Trophoblast cell (in vitro differentiated cells and primary cell): ENCODE measurements around the gene PRKCE.
A peak's percentile ranks its signal among the peaks of the same experiment; 100 is the strongest.

Experiments
- DNase-seq, 2 donors: peaks; one replicate each; pipeline ENCODE4 v3.0.0-alpha.2; 2016
- H2AFZ ChIP-seq: 2 replicates; pipeline ENCODE4 v1.6.1; 2013; ENCODE audit warnings: low read length, moderate library complexity, mild to moderate bottlenecking; ENCODE audit not compliant: insufficient read depth, poor library complexity
- H2AK5ac ChIP-seq: 2 replicates; pipeline ENCODE4 v1.6.1; 2013; ENCODE audit warnings: mild to moderate bottlenecking, low read length
- H2BK120ac ChIP-seq: 2 replicates; pipeline ENCODE4 v1.6.1; 2013; ENCODE audit warnings: low read length, mild to moderate bottlenecking, moderate library complexity; ENCODE audit not compliant: insufficient read depth, poor library complexity
- H2BK12ac ChIP-seq: 2 replicates; pipeline ENCODE4 v1.6.1; 2013; ENCODE audit warnings: mild to moderate bottlenecking, low read length, moderate library complexity
- H2BK5ac ChIP-seq: 2 replicates; pipeline ENCODE4 v1.6.1; 2013; ENCODE audit warnings: low read length, low read depth, moderate library complexity, mild to moderate bottlenecking; ENCODE audit not compliant: poor library complexity
- H3K14ac ChIP-seq: 2 replicates; pipeline ENCODE4 v1.6.1; 2013; ENCODE audit warnings: mild to moderate bottlenecking, low read length
- H3K18ac ChIP-seq: 2 replicates; pipeline ENCODE4 v1.6.1; 2013; ENCODE audit warnings: mild to moderate bottlenecking, low read length
- H3K23ac ChIP-seq: 2 replicates; pipeline ENCODE4 v1.6.1; 2013; ENCODE audit warnings: low read length
- H3K27ac ChIP-seq: 2 replicates; pipeline ENCODE4 v1.5.1; 2013; ENCODE audit warnings: low read depth, mild to moderate bottlenecking, inconsistent platforms, low read length, moderate library complexity
- H3K27me3 ChIP-seq: 2 replicates; pipeline ENCODE4 v1.6.1; 2013; ENCODE audit warnings: inconsistent platforms, mild to moderate bottlenecking, low read length, moderate library complexity; ENCODE audit not compliant: insufficient read depth
- H3K36me3 ChIP-seq, 2 experiments: 1 replicate in 1 of 2; 2 replicates in 1 of 2; pipeline ENCODE4 v1.6.1; 2013; ENCODE audit warnings: low read length in 2 of 2, mild to moderate bottlenecking in 2 of 2, moderate library complexity in 1 of 2; ENCODE audit not compliant: insufficient read depth in 2 of 2, control insufficient read depth in 1 of 2
- H3K4ac ChIP-seq: 2 replicates; pipeline ENCODE4 v1.6.1; 2013; ENCODE audit warnings: low read depth, mild to moderate bottlenecking, low read length, moderate library complexity
- H3K4me1 ChIP-seq, 2 experiments: 1 replicate in 1 of 2; 2 replicates in 1 of 2; pipeline ENCODE4 v1.6.1; 2013; ENCODE audit warnings: low read length in 2 of 2, mild to moderate bottlenecking in 2 of 2, moderate library complexity in 1 of 2; ENCODE audit not compliant: insufficient read depth in 2 of 2, control insufficient read depth in 1 of 2
- H3K4me2 ChIP-seq: 2 replicates; pipeline ENCODE4 v1.6.1; 2013; ENCODE audit warnings: inconsistent platforms, mild to moderate bottlenecking, low read length, moderate library complexity
- H3K4me3 ChIP-seq: 2 replicates; pipeline ENCODE4 v1.5.1; 2013; ENCODE audit warnings: mild to moderate bottlenecking, low read depth, low read length, inconsistent platforms
- H3K79me1 ChIP-seq: one replicate; pipeline ENCODE4 v1.6.1; 2013; ENCODE audit warnings: low read length
- H3K79me2 ChIP-seq: 2 replicates; pipeline ENCODE4 v1.6.1; 2013; ENCODE audit warnings: low read length, mild to moderate bottlenecking; ENCODE audit not compliant: control insufficient read depth, insufficient read depth, poor library complexity
- H3K9ac ChIP-seq: 2 replicates; pipeline ENCODE4 v1.6.1; 2013; ENCODE audit warnings: mild to moderate bottlenecking, low read length
- H3K9me3 ChIP-seq: 2 replicates; pipeline ENCODE4 v1.6.1; 2013; ENCODE audit warnings: low read depth, mild to moderate bottlenecking, control low read depth, inconsistent platforms, low read length; ENCODE audit not compliant: insufficient read depth
- H4K12ac ChIP-seq: 2 replicates; pipeline ENCODE4 v1.6.1; 2013; ENCODE audit warnings: low read depth, mild to moderate bottlenecking, low read length, moderate library complexity
- H4K8ac ChIP-seq: 2 replicates; pipeline ENCODE4 v1.6.1; 2013; ENCODE audit warnings: low read depth, mild to moderate bottlenecking, low read length, moderate library complexity
- H4K91ac ChIP-seq: one replicate; pipeline ENCODE4 v1.6.1; 2013; ENCODE audit warnings: low read depth, mild to moderate bottlenecking, low read length, moderate library complexity
- WGBS: extraction: QIAGEN DNeasy Blood & Tissue Kit; methylation state at CpG from one replicate; pipeline ENCODE4 v1.1.7; 2013; ENCODE audit warnings: missing lambda C conversion rate; ENCODE audit not compliant: insufficient read length, insufficient coverage; ENCODE audit errors: extremely low coverage; 5-methylcytosine and 5-hydroxymethylcytosine counted together

Gene PRKCE

DNA sequence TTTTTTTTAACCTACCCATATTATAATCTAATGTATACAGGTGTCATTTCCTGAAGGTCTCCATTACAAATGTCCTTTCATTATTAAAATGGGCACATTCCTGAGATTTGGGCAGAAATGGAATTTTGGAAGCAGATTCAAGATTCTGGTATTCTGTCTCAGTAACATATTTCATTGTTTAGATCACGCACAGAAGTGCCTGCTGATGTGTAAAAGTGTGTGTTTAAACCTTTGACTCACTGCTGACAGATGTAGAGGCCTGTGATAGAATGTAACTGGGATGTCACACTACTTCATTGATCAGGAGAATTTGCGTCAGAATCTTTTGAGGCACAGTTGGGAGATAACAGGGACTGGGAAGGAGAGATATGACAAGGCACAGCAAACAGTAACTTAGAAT, 368.9 kb downstream of the PRKCE start:
- Histone ChIP-seq H2AK5ac (no peak overlapping the region), H4K91ac (no peak overlapping the region), H4K8ac (no peak overlapping the region), H3K18ac (no peak overlapping the region), H3K79me2 (peaks cover 2% of the 10 kb centered on the region), H2BK5ac (no peak overlapping the region), H3K4me1 (peaks cover 10% of the 10 kb centered on the region in 2 experiments), H3K4ac (no peak overlapping the region), H3K36me3 (peaks cover 0 to 1% of the 10 kb centered on the region in 2 experiments), H3K9me3 (peaks cover 7% of the 10 kb centered on the region), H3K4me2 (no peak overlapping the region), H3K79me1 (peaks cover 4% of the 10 kb centered on the region), H4K12ac (no peak overlapping the region), H3K4me3 (no peak overlapping the region), H3K23ac (no peak overlapping the region), H3K27ac (no peak overlapping the region), H2AFZ (no peak overlapping the region), H2BK12ac (no peak overlapping the region), H3K27me3 (no peaks in the 10 kb centered on the region), H2BK120ac (no peak overlapping the region), H3K14ac (no peak overlapping the region), H3K9ac (no peak overlapping the region)
- peak; percentile 32 to 80 for DNase-seq
- WGBS = no CpG with 5 or more reads among the region's 2 CpGs

DNA sequence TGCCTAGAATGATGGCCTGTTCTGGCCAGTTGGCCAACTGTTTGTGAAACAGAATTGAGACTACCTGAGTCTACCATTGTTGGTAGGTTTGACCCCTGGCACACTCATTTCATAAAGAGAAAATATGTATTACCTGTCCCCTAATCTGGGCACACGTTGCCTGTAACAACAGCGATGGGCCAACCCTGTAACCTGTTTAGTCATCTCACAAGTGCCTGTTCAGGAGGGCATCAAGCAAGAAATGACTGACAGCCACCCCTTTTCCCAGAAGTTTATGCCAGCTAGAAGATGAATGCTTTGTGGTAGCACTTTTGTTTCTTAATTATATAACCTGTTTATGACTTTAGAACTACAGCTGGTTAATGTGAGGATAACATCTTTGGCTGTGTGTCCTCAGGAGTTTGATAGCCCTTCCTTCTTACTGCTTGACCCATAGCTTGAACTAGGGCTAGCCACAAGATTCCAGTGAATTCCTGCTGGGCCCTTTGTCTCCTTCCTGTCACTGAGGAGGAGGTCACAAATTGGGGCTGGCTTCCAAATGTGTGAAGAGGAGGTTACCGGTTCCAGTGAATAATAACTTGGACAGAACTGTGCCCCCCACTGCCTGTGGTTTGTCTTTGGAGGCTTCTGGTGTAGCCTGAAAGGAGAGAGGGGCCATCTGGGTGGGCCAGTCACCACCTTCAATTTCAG, 371.8 kb downstream of the PRKCE start:
- Histone ChIP-seq H3K4me1 (no peaks in the 10 kb centered on the region), H3K79me1 (no peaks in the 10 kb centered on the region), H4K8ac (no peak overlapping the region), H3K4me3 (no peak overlapping the region), H3K23ac (no peak overlapping the region), H2BK120ac (no peak overlapping the region), H3K4ac (no peak overlapping the region), H3K9me3 (peaks cover 7% of the 10 kb centered on the region), H2BK12ac (no peak overlapping the region), H3K14ac (no peak overlapping the region), H2BK5ac (no peak overlapping the region), H3K18ac (no peak overlapping the region), H2AFZ (no peak overlapping the region), H3K27ac (no peak overlapping the region), H3K4me2 (no peak overlapping the region), H3K9ac (no peak overlapping the region), H4K12ac (no peak overlapping the region), H3K79me2 (no peaks in the 10 kb centered on the region), H3K27me3 (no peaks in the 10 kb centered on the region), H4K91ac (no peak overlapping the region), H3K36me3 (peaks cover 0 to 1% of the 10 kb centered on the region in 2 experiments), H2AK5ac (no peak overlapping the region)
- no CpG with 5 or more reads among the region's 3 CpGs for WGBS
- no peak for DNase-seq

DNA sequence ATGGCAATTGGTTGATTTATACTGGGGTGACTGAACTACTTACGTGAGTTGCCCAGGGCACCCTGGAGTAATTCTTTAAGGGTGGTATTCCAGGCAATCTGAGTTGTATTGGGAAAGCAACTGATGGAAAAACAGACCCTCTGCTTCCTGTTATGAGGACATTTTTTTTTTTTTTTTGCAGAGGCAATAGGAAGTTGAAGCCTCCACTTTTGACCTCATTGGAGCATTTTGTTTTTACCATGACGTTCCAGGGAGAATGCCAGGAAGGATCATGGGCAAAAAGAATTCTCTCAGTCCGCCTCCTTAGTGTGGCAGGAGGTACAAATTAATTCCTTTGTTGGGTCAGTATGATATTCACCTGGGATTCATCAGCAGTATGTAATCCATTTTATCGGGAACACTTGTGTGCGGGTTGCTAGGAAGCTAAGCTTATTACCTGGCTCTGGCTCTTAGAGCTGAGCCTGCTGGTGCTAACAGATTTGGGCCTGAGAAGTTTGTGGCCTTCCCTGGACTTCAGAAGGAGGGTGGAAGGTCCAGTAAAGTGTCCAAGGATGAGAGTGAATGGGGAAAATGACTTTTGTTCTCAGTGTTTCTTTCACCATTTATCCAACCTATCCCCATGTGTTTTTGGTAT, 372.8 kb downstream of the PRKCE start:
- no peak overlapping the region for H4K91ac ChIP-seq
- H3K9ac ChIP-seq = no peak overlapping the region
- H3K4me2 ChIP-seq = no peak overlapping the region
- H3K18ac ChIP-seq = no peak overlapping the region
- H4K12ac ChIP-seq = no peak overlapping the region
- no peak overlapping the region for H2BK5ac ChIP-seq
- no peak overlapping the region for H3K4me3 ChIP-seq
- H4K8ac ChIP-seq = no peak overlapping the region
- H3K4ac ChIP-seq = no peak overlapping the region
- H2BK120ac ChIP-seq = no peak overlapping the region
- no peak overlapping the region for H2AFZ ChIP-seq
- no CpG with 5 or more reads among the region's 5 CpGs for WGBS
- H2AK5ac ChIP-seq = no peak overlapping the region
- peaks cover 7% of the 10 kb centered on the region for H3K9me3 ChIP-seq
- no peaks in the 10 kb centered on the region for H3K27me3 ChIP-seq
- no peak overlapping the region for H3K27ac ChIP-seq
- no peak overlapping the region for H3K14ac ChIP-seq
- DNase-seq = no peak
- H3K79me1 ChIP-seq = no peaks in the 10 kb centered on the region
- H2BK12ac ChIP-seq = no peak overlapping the region
- H3K4me1 ChIP-seq = no peaks in the 10 kb centered on the region
- H3K79me2 ChIP-seq = no peaks in the 10 kb centered on the region
- no peak overlapping the region for H3K23ac ChIP-seq
- peaks cover 0 to 1% of the 10 kb centered on the region in 2 experiments for H3K36me3 ChIP-seq

DNA sequence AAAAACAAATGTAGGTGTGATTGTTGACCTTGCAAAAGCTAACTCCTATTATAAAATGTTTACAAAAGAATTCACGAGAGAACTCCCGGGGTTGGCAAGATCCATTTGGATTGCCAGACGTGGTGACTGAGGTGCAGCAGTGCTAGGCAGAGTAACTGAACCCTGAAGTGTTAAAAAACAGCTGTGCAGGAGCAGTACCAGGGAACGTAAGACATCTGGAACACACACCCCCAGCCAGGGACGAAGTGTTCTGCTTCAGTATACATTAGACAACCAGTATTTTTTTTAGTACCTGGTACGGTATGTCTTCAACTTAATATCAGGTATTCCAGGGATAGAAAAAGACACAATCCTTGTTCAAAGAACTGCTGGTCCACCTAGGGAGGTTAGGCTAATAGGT, 373.6 kb downstream of the PRKCE start:
- no peak overlapping the region for H2BK12ac ChIP-seq
- no peak overlapping the region for H2BK5ac ChIP-seq
- no peak overlapping the region for H3K4me2 ChIP-seq
- H3K14ac ChIP-seq = no peak overlapping the region
- H4K91ac ChIP-seq = no peak overlapping the region
- H4K8ac ChIP-seq = no peak overlapping the region
- H2AFZ ChIP-seq = no peak overlapping the region
- no peak overlapping the region for H3K18ac ChIP-seq
- H3K4me3 ChIP-seq = no peak overlapping the region
- H3K4ac ChIP-seq = no peak overlapping the region
- H3K79me1 ChIP-seq = no peaks in the 10 kb centered on the region
- WGBS = no CpG with 5 or more reads among the region's 6 CpGs
- no peak overlapping the region for H2AK5ac ChIP-seq
- H3K27me3 ChIP-seq = no peaks in the 10 kb centered on the region
- no peaks in the 10 kb centered on the region for H3K79me2 ChIP-seq
- no peak overlapping the region for H4K12ac ChIP-seq
- DNase-seq = no peak
- no peak overlapping the region for H3K27ac ChIP-seq
- no peak overlapping the region for H2BK120ac ChIP-seq
- H3K36me3 ChIP-seq = peaks cover 0 to under 1% of the 10 kb centered on the region in 2 experiments
- peaks cover 6% of the 10 kb centered on the region for H3K9me3 ChIP-seq
- H3K9ac ChIP-seq = no peak overlapping the region
- H3K23ac ChIP-seq = no peak overlapping the region
- no peaks in the 10 kb centered on the region for H3K4me1 ChIP-seq
